CD4-positive, alpha-beta T cell treated with Interleukin-15 for 4 hours (primary cell): ENCODE results near the gene LRP10.
"Not testable (repeated sequence)": the region's sequence is repeated elsewhere in the genome, so short reads cannot be mapped to it uniquely, and the experiment has no call there.

Experiments used
- DNase-seq: peaks from one replicate; pipeline ENCODE4 v3.0.0-alpha.2; 2020; ENCODE audit warnings: low spot score

The LRP10 gene

DNA sequence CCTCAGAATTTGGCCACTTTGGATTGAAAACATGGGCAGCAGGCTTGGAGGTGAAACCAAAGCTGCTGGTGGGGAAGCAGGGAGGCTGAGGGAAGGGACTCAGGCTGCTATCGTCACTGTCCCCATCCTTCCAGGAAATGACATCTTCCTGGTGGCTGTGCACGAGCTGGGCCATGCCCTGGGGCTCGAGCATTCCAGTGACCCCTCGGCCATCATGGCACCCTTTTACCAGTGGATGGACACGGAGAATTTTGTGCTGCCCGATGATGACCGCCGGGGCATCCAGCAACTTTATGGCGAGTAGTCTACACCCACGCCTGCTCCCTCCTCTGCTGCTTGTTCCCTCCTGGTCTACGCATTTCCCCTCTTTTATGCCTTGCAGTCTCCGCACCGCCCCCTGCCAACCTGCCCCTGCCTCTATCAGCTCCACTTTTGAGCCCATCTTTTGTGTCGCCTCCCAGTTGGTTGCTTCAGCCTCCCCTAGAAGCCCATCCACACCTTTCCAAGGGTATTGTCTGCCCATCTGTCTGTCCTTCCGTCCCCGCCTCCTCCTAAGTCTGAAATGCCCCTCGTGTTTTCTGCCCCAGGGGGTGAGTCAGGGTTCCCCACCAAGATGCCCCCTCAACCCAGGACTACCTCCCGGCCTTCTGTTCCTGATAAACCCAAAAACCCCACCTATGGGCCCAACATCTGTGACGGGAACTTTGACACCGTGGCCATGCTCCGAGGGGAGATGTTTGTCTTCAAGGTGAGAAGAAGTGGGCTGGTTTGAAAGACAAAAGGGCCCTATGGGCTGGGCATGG, 28.2 kb upstream of the LRP10 start:
- no peak for DNase-seq

GRCh38 chr14:22844221-22845102, 27.1 kb upstream of the LRP10 start:
- DNase-seq, result no peak

DNA sequence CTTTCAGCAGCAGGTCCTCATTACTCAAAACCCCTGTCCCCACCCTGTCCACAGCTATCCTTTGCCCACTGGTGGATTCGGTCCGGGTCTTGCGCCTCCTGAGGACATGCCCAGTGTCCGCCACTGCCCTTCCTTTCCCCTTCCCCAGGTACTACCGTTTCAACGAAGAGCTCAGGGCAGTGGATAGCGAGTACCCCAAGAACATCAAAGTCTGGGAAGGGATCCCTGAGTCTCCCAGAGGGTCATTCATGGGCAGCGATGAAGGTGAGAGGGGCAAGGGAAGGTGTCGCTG, 26.5 kb upstream of the LRP10 start:
- no peak for DNase-seq

GRCh38 chr14:22845821-22846625, 25.5 kb upstream of the LRP10 start:
- no peak for DNase-seq

DNA sequence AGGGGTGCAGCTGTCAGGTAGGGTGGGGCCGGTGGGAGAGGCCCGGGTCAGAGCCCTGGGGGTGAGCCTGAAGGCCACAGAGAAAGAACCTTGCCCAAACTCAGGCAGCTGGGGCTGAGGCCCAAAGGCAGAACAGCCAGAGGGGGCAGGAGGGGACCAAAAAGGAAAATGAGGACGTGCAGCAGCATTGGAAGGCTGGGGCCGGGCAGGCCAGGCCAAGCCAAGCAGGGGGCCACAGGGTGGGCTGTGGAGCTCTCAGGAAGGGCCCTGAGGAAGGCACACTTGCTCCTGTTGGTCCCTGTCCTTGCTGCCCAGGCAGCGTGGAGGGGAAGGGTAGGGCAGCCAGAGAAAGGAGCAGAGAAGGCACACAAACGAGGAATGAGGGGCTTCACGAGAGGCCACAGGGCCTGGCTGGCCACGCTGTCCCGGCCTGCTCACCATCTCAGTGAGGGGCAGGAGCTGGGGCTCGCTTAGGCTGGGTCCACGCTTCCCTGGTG, 24.7 kb upstream of the LRP10 start:
- no peak for DNase-seq

- no peak for DNase-seq
Observed at GRCh38 chr14:22847661-22848341, 23.7 kb upstream of the LRP10 start.

DNA sequence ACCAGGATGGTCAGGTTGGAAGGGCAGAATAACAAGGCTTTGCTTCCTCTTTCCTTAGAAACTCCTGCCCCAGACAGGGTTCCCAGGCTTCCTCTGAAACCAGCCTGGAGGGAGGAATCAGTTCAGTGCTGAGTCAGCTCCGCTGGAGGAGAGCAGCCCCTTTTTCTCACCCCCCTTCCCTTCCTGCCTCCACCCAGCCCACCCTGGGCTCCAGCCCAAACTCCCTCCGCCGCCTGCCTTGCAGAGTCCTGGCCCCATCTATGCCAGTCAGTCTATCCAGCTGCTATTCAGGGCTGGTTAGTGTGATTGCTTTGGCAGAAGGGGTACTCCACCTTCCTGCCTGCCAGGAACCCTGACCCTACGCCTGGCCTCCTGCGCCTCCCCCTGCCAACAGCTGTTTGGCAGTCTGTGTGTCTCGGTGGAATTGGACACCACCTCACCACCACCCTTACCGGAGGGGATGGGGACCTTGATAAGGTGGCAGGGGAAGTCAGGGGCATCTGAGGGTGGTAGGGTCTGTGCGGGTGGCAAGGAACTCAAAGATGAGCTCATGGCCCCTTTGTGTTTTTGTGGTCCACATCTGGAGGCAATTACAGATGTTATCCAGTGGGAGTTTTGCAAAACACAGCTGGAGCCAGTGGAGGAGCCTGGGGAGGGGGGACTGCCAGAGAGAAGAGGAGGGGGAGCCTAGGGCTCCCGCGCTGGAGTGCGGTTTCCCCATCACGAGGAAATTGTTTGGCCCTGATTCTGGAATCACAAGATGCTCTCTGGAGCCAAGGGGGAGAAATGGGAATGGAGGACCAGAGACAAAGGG, 23.0 kb upstream of the LRP10 start:
- no peak for DNase-seq

DNA sequence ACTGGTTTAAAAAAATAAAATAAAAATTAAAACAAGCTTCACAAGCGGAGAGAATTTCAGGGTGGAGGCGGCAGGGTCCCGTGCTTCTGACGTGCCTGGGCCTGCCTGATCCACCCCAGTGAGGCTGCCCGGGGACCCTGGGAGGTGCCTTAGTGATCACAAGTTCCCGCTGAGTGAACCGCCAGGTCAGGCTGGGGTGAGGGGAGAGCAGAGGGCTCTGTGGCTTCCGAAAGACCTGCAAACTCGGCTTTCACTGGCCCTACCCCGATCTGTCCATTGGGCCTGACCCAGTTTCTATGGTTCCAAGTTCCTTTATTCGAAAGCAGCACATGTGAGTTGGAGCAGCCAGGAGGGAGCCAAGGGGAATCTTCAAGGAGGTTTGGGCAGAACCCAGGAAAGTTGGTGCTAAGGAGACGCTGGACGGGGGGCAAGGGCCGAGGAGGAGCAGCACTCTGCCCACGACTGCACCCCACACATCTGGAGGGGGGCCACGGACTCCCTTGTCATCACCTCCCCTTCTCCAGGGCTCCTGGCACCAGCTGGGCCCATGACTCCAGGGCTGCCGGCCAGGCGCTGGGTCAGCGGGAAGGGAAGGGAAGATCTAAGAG, 22.2 kb upstream of the LRP10 start:
- DNase-seq, result no peak

DNA sequence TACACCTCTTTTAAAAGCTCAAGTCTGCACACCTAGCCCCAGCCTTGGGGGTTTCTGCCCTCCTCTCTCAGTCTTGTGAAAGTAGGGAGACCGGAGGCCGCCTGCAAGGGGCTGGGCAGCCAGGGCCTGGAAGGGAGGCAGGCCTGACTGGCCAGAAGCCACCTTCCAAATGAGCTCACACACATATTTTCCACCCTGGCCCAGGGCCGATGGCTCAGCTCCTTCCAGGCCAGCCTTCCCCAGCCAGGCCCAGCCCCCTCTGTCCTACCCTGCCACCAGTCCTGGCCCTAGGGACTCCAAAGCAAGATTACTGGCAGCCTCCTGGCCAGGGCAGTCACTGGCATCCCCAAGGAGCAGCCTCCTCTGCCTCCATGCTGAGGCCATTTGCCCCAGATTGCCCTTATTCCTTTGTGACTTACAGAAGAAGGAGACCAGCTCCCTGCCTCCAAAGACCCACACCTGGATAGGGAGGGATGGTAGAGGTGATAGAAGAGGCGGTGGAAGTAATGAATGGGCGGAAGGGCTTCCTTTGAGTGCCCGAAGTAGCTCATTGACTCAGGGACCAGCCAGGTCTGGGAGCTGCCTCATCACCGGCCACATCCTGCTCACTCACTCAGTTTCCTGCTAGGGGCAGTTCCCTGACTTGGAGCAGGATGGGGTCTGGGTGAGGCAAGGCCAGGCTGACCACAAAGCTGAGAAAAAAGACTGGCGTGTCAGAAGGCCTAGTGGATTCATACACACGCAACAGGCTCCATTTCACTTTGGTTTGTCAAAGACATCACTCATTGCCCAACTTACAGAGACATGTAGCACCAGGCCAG, 20.4 kb upstream of the LRP10 start:
- DNase-seq, result no peak

DNA sequence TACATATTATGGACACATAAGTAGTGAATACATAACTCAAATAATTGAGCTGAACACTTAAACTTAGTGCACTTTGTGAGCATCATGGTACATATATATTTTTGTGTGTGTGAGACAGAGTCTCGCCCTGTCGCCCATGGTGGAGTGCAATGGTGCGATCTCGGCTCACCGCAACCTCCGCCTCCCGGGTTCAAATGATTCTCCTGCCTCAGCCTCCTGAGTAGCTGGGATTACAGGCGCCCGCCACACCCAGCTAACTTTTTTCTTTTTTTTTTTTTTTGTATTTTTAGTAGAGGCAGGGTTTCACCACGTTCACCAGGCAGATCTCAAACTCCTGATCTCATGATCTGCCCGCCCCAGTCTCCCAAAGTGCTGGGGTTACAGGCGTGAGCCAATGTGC, 19.4 kb upstream of the LRP10 start:
- not testable (repeated sequence) for DNase-seq

GRCh38 chr14:22852599-22852939, 19.0 kb upstream of the LRP10 start:
- no peak for DNase-seq

DNA sequence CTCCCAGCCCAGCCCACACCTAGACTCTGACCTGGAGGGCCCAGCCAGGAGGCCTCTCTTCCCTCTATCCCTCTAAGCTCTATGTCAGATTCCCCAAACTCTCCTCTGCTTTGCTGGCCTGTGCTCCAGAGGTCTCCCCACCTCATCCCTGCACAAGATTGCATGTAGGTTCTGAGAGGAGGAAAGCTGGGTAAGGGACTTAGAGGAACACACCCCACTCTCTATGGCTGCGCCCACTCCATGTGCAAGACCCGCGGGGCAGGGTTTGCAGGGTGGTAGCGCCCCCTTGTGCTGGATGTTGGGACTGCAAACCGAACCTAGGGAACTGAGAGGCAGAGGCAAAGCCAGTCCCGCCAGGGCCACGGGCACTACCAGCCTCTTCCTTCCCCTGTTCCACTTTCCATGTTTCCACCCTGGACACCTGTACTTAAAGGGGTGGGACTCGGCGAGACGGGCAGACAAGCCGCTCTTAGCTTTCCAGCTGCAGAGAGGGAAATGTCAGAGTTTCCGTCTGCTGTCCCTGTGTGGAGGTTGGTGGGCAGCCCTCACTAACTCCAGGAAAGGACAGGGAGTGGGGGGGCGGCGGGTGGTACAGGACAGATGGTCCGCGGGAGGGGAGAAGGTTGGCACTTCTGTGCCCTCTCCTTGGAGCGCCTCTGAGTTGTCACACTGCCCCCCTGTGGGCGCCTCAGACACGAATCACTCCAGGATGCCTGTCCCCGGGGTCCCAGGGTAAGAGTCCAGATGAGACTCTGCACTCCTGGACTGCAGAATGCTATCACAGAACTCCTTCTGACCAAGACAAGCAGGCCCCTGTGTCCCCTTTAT, 18.4 kb upstream of the LRP10 start:
- DNase-seq, result peak; percentile 88

DNA sequence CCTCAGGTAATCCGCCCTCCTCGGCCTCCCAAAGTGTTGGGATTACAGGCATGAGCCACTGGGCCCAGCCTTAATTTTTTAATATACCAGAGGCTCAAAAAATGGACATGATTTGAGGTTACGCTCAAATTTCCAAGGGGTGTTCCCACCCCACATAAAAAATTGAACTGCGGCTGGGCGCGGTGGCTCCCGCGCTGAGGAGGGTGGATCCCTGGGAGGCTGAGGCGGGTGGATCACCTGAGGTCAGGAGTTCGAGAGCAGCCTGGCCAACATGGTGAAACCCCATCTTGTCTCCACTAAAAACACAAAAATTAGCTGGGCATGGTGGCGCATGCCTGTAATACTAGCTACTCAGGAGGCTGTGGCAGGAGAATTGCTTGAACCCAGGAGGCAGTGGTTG, 17.2 kb upstream of the LRP10 start:
- not testable (repeated sequence) for DNase-seq

GRCh38 chr14:22854963-22855724, 16.4 kb upstream of the LRP10 start:
- no peak for DNase-seq

- no peak for DNase-seq
Observed at GRCh38 chr14:22856428-22856827, 15.1 kb upstream of the LRP10 start.

GRCh38 chr14:22860377-22860776, 11.2 kb upstream of the LRP10 start:
- DNase-seq, result not testable (repeated sequence)

GRCh38 chr14:22861651-22862050, 9.9 kb upstream of the LRP10 start:
- no peak for DNase-seq

- no peak for DNase-seq
Observed at GRCh38 chr14:22864979-22865378, 6.6 kb upstream of the LRP10 start.
